Breast epithelium (tissue), 3 donors: Measurements from ENCODE around the gene SMARCA4.

Experiments
- POLR2AphosphoS5 ChIP-seq, 3 donors: sonication (generic); formaldehyde crosslinking; IDR thresholded peaks; one replicate each; pipeline ENCODE4 v1.6.1; 2017; ENCODE audit warnings: antibody characterized with exemption in 3 of 3
- TF ChIP-seq, protein P1 (sequence below), 3 donors: fragments of 450-650 bp; IDR thresholded peaks; one replicate each; pipeline ENCODE4 v1.5.1; 2016 to 2017; ENCODE audit warnings: antibody characterized with exemption in 3 of 3, mild to moderate bottlenecking in 3 of 3, moderate library complexity in 3 of 3

DNA sequence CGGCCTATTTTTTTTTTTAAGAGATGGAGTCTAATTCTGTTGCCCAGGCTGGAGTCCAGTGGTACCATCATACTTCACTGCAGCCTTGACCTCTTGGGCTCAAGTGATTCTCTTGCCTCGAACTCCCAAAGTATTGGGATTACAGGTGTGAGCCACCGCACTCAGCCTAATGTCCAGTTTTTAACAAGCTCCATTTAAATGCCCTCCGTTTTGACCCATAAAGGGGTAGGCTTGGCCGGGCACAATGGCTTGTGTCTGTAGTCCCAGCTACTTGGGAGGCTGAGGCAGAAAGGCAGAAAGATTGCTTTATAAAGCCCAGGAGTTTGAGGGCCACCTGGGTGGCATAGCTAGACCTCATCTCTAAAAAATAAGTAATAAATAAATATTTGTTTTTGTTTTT lies 140.2 kb downstream of the SMARCA4 start:
- TF ChIP-seq, protein P1, sequence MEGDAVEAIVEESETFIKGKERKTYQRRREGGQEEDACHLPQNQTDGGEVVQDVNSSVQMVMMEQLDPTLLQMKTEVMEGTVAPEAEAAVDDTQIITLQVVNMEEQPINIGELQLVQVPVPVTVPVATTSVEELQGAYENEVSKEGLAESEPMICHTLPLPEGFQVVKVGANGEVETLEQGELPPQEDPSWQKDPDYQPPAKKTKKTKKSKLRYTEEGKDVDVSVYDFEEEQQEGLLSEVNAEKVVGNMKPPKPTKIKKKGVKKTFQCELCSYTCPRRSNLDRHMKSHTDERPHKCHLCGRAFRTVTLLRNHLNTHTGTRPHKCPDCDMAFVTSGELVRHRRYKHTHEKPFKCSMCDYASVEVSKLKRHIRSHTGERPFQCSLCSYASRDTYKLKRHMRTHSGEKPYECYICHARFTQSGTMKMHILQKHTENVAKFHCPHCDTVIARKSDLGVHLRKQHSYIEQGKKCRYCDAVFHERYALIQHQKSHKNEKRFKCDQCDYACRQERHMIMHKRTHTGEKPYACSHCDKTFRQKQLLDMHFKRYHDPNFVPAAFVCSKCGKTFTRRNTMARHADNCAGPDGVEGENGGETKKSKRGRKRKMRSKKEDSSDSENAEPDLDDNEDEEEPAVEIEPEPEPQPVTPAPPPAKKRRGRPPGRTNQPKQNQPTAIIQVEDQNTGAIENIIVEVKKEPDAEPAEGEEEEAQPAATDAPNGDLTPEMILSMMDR (IDR thresholded peaks at IDR 0.05) = no peak
- TF ChIP-seq POLR2AphosphoS5 (IDR thresholded peaks at IDR 0.05) = no peak
